CD4-positive, alpha-beta T cell treated with Interleukin-15 for 1 hour (primary cell): ENCODE measurements around the gene RNF113A.
"Not testable (repeated sequence)": the region's sequence is repeated elsewhere in the genome, so short reads cannot be mapped to it uniquely, and the experiment has no call there.

ENCODE experiments used
- DNase-seq: peaks from one replicate; pipeline ENCODE4 v3.0.0-alpha.2; 2020

RNF113A gene

GRCh38 chrX:119871599-119872395, at the start of gene RNF113A, which contains the start of gene NDUFA1:
Gene RNF113A, minus strand, starts transcription at chrX:119871733. Its CDS starts 120 bp downstream, at chrX:119871613.
Gene NDUFA1, plus strand, starts transcription at chrX:119871832. Its CDS starts 80 bp downstream, at chrX:119871912.
- DNase-seq = peak; percentile 88

DNA sequence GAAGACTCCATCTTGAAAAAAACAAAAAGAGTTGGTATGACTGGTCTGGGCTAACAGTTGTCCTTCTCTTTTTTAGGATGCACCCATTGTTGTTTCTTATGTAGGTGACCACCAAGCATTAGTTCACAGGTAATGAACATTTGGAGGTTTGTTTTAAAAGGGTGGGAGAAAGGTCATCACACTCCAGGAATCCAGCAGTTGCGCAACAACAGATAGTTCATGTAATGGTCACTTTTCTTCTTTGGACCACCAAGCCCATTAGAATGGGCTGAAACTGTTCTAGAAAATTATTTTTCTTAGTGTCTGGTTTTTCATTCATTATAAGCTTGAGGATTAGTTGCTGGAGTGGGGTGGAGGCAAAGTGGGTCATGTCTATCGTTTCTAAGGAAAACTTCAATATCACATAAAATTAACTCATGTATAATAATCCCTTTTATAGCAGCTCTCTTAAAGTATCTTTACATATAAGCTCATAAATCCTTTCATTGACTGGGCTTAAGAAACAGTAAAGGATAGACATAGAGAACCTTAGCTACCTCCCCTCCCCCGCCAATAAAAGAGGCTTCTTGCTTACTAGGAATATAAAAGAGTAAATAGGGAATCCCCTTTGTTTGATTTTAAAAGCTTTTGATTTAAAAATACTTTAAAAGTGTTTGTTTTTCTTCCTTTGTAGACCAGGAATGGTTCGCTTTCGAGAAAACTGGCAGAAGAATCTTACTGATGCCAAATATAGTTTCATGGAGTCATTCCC, 48.5 kb upstream of the RNF113A start:
- no peak for DNase-seq

DNA sequence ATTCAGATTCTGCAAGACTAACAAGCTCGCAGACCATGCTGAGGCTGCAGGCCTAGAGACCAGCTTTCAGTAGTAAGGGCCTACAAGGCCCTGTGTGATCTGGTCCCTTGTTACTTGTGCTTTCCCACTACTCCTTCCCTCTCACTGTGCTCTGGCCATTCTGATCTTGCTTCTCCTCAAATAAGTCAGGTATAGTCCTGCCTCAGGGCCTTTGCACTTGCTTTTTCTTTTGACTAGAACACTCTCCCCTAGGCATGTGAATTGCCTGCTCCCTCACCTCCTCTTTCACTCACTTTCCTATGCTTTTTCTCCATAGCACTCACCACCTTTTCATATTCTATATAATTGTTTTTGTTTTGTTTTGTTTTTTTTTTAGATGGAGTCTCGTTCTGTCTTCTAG, 46.3 kb upstream of the RNF113A start:
- no peak for DNase-seq

- DNase-seq = no peak
Observed at GRCh38 chrX:119916310-119916709, 44.8 kb upstream of the RNF113A start.

GRCh38 chrX:119900976-119901375, 29.4 kb upstream of the RNF113A start:
- no peak for DNase-seq

- DNase-seq = peak; percentile 28
Observed at GRCh38 chrX:119899125-119899524, 27.6 kb upstream of the RNF113A start.

DNA sequence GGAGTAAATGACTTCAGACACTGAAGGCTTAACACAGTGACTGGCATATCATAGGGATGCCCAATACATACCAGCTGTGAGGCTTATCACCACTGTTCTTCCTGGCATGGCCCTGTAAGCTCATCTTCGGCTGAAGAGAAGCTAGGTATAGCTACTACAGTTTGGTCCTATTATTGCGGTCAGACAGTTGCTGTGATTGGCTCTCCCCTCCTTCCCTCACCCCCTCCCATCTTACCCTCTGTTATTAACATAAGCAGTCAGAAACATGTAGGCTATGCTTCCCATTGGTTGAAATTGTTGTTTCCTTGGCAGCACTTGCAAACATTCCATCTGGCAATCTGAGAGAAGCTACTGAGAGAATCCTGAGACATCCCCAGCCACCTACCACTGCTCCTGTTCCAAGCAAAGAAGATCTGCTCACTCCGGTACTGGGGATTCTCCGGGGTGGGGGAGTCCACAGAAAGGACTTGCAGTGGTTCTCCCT, 24.4 kb upstream of the RNF113A start, which contains the start of gene AKAP14:
AKAP14 (plus strand) TSS at position 51 of the 484 bp plus-strand sequence. CDS start 7,331 bp downstream, outside the sequence.
- DNase-seq = no peak

DNA sequence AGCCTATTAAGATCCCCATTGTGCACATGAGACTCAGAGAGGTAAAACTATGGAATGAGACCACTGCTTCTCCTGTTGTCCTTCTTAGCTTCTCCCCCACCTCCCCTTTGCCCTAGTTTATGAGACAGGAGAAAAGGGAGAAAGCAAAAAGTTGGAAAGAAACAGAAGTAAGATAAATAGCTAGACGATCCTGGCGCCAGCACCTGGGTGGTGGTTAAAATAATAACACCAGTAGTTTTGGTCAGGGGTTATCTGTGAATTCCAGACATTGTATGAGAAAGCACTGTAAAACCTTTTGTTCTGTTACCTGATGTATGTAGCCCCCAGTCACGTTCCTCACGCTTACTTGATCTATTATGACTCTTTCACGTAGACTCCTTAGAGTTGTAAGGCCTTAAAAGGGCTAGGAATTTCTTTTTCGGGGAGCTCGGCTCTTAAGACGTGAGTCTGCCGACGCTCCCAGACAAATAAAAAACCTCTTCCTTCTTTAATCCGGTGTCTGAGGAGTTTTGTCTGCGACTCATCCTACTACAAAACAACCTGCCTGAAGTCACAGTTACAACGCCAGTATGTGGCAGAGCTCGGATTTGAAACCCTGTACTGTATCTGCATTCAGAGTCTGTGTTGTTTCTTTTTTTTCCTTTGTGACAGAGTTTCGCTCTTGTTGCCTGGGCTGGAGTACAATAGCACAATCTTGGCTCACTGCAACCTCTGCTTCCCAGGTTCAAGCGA, 20.6 kb upstream of the RNF113A start:
- DNase-seq = not testable (repeated sequence)

GRCh38 chrX:119890626-119891025, 19.1 kb upstream of the RNF113A start:
- DNase-seq = not testable (repeated sequence)

GRCh38 chrX:119887721-119888425, 16.3 kb upstream of the RNF113A start:
- peak; percentile 59 for DNase-seq

DNA sequence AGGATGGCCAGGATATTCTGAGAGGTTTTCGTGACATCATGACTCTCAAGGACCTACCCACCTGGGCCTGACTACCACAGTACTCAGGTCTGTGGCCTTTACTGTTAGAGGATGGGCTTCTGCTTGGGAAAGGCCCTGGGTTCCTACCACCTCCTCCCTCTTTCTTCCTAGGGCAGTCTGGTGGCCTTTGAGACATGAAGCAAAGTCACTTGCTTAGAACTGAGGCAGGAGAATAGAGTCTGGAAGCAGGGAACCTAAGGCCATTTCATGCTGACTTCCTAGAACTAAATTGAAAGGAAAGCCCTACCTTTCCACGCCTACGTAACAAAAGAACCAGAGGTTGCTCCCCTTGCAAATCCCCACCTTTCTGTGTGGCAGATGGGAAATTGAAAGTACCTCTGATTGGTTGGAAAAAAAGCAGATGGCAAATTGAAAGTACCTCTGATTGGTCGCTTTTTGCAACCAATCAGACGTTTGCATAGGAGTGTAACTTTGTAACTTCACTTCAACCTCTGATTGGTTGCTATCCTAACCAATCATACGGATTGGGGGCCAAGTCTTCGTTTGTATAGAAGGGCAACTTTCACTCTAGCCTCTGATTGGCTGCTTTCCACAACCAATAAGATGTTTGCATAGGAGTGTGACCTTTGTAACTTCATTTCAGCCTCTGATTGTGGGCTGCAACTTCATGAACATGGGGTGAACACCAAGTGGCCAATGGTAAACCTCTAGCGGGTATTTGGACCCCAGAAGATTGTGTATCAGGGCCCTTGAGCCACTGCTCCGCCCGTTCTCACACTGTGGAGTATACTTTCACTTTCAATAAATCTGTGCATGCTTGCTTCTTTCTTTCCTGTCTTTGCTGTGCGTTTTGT, 14.3 kb upstream of the RNF113A start:
- no peak for DNase-seq

GRCh38 chrX:119880552-119881437, 9.3 kb upstream of the RNF113A start:
- peak; percentile 32 for DNase-seq

DNA sequence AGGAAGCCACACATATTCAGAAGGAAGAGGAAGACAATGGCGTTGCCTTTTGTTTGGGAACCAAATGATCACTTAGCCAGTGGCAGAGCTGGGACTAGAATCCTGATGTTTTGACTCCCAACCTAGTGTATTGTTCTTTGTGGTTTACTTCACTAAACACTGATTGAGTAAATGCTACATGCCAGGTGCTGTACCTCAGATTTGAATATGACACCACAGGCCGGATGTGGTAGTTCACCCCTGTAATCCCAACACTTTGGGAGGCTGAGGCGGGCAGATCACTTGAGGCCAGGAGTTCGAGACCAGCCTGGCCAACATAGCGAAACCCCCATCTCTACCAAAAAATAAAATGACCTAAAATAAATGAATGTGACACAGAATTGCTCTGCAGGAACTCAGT, 8.5 kb upstream of the RNF113A start:
- DNase-seq = no peak

DNA sequence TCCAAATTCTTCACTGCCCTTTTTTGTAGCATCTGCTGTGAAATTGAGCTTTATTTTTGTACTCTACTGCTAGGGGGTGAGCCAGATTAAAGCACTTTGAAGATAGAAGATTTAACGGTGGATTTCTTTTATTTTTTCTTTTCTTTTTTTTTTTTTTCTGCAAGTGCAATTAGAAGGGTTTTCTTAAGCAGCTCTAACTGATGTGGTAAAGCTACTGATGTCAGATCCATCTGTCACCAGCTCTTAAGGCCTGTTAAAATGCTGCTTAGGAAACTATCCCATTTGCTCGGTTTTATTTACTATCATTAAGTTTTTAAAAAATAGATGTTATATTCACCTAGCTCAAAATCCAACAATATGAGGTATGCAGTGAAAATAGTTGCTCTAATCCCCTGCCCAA, 7.2 kb upstream of the RNF113A start:
- no peak for DNase-seq

DNA sequence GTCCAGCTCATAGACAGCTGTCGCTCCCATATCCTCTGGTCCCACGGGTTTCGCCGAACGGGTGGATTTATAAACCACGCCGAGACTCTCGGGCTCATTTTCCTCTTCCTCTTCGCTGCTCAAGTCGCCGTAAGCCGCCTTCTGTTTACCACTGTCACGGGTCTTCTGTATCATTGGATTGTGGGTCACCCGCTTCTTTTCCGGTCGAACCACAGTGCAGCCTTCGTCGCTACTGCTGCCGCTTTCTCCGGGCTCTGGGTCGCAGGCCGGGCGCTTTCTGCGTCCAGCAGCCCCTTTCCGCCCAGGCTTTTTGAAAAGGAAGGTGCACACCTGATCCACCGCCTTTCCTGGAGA, 311 bp downstream of the RNF113A start:
- DNase-seq = no peak

DNA sequence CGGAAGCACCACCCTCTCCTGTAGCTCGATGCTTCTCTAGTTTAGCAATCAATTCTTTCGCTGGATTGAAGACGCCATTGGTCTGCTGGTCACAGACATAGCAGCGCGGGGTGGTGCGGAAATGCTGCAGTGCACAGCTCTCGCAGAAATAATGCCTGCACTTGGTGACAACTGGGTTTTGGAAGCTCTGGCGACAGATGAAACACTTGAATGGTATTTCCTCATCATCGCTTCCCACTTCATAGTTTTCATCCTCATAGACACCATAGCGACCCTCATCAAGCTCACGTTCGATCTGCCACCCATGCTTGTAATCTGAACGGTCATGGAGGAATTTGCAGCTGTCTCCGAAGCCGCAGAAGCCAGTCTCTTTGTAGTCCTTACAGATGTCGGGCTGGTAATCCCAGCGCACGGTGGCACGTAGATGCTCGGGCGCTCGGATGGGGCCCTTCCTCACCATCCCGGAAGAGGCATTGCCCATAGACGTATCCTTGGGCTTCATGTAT, 854 bp downstream of the RNF113A start:
- no peak for DNase-seq

GRCh38 chrX:119853444-119853843, 18.1 kb downstream of the RNF113A start:
- no peak for DNase-seq

DNA sequence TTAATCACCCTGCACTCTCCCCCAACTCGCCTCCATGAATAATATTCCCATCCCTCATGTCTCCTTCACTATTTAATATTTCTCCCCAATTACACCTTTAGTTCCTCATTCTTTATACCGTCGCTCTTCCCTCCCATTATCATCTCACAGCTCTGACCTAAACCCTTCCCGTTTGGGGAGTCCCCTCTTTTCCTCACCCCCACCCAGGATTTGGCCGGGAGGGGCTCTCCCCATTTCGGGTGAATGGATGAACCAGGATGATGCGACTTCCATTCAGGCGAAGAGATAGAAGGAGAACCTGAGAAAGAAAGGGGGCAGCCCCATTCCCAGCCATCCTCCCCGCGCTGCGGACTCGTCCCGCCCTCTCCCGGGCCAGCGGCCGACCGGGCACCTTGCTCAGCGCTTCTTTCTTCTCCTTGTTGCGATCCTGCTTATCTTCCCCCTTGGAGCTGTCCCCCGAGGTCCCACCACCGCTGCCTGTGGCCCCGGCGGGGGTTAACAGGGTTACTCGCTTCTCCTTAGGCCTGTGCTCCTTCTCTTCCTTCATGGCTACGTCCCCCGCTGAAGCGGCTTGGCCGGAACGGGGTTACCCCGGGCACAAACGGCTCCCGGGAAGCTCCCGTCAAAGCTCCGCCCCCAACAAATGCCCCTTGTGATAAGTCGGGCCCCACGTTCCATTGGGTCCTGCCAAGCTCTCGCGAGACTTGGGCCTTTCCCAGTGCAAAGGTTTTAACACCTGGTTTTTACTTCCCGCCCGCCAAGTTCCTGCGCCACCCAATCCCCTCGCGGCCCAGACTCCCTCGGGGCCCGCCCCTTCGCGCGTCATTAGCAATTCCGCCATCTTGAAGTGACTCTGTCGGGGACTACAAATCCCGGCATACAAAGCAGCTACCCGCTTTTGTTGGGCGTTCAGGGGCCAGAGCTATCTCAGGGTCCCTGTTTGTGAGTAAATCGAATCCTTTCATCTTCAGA, 18.9 kb downstream of the RNF113A start, which contains the start of gene UPF3B:
UPF3B (minus strand) TSS at position 582 of the 972 bp plus-strand sequence; CDS start at position 547, 35 bp downstream.
- DNase-seq = peak; percentile 97

- DNase-seq = no peak
Observed at GRCh38 chrX:119833905-119834304, 37.6 kb downstream of the RNF113A start.
